ENCODE data around the gene CPA5.

CPA5 gene

GRCh38 chr7:130332259-130333053, 12.2 kb upstream of the CPA5 start:
- no peak for DNase-seq

- no peak for DNase-seq
These were observed 10.8 kb upstream of the CPA5 start for GRCh38 chr7:130333832-130334231.

- DNase-seq: no peak
These were observed 10.3 kb upstream of the CPA5 start for GRCh38 chr7:130334274-130334673.

DNA sequence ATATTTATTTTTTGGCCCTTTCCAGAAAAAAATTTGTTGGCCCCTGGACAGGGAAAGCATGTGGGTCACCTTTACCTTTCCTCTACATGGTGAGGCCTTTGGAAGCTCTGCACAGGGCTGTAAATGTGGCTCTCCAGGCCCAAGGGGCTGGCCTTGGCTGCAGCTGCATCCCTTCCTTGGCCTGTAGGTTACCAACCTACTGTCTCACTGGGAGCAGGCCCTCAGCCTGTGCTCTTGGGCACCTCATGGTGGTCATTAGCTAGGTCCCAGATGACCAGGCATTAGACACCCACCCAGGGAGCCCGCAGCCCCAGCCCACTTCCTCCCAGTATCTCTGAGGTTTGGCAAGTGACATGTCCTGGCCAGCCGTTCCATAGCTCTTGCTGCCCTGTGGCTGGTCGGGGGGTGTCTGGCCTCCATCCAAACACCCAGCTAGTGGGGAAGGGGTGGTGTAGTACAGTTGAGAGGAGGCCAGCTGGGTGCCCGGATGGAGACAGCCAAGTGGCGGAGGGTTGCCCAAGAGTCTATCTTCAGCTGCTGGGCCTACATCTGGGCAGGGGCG, 7.1 kb upstream of the CPA5 start:
- DNase-seq: no peak

GRCh38 chr7:130338233-130338632, 6.4 kb upstream of the CPA5 start:
- no peak for DNase-seq

DNA sequence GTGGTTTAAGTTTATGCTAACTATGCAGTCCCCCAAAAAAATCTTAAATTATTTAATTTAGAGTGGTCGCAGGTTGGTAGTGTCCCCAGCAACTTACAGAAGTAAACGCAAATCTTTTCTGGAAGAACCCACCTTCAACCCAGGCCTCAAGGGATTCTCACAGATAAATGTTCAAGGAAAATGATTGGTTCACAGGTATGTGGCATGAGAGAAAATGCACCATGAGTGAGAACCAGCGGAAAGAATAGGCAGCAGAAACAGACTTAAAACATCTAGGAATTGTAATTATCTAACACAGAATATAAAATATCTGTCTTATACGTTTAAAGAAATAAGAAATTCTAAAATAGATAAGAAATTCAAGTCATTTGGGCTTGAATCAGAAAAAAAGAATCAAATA, 2.7 kb upstream of the CPA5 start:
- DNase-seq: no peak

DNA sequence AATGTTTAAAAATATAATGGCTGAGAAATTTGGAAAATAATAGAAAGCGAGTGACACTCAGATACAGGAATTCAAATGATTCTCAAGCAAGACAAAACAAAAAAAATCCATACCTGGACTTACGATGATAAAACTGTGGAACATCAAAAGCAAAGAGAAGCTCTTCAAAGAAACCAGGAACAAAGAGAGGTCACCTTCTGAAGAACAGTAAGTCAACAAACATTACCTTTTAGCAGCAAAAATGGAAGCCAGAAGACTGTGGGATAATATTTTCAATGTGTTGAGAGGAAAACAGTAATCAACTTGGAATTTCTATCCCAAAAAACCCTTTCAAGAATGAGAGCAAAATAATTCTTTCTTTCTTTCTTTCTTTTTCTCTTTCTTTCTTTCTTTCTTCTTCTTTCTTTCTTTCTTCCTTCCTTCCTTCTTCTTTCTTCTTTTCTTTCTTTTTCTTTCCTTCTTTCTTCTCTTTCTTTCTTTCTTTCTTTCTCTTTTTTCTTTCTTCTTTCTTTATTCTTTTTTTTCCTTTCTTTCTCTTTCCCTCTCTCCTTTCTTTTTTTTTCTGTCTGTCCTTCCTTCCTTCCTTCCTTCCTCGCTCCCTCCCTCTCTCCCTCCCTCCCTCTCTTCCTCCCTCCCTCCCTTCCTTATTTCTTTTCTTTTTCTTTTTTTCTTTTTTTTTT, 1.8 kb upstream of the CPA5 start:
- no peak for DNase-seq

DNA sequence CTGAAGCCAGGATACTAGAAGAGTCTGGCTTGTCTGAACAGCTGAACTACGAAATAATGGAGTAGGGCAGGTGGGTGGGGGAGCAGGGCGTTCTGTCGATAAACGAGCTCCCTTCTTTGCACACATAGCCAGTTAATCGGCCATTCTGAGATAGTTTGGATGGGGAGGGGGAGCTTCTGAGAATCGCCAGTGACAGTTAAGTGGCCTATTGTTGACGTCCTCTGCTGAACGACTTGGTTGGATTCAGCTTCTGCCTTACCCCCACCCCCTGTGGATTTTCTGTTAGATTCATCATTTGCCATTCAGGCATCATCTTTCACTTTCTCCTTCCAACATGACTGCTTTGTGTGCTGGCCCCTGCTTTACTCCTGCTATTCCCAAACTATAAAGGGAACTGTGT, 520 bp downstream of the CPA5 start:
- DNase-seq: no peak

- DNase-seq: no peak
These were observed 1.1 kb downstream of the CPA5 start for GRCh38 chr7:130345725-130346124.

DNA sequence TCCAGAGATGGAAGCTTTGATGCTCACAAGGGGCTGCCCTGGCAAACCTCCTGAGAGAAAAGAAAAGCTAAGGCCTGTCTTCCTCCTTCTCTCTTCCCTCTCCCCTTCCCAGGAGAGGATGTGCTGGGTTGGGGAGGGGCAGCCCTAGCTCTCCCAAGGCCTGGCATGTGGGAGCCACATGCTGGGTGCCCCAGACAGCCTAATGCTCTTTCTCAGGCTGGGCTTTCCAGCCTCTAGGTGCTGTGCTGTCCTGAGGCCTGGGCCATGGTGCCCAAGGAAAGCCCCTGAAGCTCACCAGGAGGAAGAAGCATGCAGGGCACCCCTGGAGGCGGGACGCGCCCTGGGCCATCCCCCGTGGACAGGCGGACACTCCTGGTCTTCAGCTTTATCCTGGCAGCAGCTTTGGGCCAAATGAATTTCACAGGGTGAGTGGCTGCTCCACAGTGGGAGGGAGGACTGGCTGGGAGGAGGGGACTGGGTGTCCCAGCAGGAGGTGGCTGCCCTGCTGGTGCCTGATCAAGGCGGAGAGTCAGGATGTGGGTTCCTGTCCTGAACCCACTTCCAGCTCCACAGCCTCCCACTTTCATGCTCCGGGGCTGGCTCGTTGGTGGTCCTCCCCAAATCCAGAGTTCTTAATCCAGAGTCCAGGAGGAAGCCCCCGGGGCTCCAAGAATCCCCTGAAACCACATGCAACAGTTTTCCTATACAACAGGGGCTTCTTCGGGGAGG, 1.7 kb downstream of the CPA5 start:
- no peak for DNase-seq

DNA sequence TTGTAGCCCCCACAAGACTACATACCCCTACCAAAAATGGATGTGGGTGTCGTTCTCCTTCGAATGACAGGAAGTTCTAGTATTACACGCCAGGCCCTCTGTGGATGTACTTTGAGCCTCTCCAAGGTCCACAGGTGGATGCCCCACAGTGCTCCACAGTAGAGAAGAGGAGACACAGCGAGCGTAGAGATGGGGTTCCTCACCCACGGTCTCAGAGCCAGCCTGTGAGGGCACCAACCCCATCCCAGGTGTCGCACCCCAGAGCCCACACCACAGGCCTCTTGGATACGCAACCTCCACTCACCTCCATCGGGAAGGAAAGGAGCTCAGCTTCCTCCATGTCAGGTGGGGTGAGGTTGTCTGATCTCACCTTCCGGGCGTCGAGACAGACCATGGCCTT, 2.3 kb downstream of the CPA5 start:
- DNase-seq: no peak

GRCh38 chr7:130349911-130350782, 5.5 kb downstream of the CPA5 start:
- no peak for DNase-seq

- no peak for DNase-seq
These were observed 6.6 kb downstream of the CPA5 start for GRCh38 chr7:130350945-130351790.

GRCh38 chr7:130351791-130352090, 7.1 kb downstream of the CPA5 start:
- DNase-seq: no peak

DNA sequence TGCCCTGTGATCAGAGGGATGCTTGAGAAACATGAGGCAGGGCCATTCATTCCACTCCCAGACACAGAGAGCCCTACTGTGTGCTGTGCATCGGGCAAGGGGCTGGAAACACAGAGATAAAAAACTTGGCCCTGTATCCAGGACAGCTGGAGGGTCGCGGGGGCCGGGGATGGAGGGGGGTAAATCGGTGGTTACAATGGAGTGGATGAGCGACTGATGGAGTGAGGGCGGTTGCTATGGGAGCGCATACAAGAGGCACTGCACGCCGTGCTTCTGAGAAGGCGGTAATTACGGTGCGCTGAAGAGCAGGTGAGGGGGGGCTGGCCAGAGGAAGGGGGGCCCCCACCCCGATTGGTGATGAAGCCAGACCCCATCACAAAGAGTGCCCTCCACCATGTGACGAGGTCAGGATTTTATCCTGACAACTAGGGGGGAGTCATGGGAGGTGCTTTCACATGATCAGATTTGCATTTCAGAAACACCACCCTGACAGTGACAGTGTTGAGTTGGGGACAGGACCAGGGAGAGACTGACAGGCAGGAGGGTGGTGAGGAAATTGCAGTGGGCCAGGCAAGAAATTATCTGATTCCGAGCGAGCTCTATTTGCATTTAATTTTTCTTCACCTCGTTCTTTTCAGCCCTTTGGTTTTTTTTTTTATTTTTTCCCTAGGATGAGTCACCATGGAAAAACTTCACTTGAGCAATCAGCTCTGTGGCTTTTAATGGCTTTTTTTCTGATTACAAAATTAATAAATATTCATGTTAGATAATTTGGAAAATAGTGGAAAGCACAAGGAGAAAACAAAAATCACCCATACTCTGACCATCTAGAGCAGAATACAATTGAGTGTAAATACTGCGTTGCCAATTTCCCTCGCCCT, 7.8 kb downstream of the CPA5 start:
- no peak for DNase-seq

- DNase-seq: no peak
These were observed 8.6 kb downstream of the CPA5 start for GRCh38 chr7:130353196-130353595.

DNA sequence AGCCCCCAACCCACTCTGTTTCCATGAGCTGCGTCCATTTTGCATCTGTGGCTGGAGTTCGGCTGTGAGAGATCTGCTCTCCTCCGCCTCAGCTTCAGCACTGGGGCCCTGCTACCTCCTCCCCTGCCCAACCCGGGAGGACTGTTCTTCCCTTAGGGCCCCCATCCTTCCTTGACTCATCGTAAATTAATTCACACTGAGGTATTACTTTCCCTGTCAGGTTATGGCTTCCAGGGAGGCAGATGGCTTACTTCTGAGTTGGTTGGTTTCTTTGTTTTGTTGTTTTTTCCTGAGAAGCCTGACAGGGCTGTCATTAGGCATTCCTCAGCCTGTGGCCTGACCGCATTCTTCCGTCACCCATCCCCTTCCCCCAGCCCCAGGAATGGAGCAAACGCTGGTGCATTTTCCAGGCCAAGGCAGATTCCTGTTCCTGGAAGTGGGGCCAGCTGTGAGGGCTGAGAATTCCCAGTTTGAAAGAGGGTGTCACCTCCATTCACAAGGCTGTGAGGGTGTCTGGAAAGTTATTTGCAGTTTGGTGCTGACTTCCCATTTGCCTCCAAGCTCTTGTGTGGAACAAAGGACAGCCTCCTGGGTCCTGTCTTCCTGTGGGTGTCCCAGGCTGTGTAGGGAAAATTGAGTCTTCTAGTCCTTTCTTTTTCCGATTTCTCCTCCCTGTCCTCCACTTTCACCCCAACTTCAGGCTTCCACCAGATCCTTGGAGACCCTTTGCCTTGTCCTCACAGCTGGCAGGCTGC, 11.7 kb downstream of the CPA5 start:
- no peak for DNase-seq

DNA sequence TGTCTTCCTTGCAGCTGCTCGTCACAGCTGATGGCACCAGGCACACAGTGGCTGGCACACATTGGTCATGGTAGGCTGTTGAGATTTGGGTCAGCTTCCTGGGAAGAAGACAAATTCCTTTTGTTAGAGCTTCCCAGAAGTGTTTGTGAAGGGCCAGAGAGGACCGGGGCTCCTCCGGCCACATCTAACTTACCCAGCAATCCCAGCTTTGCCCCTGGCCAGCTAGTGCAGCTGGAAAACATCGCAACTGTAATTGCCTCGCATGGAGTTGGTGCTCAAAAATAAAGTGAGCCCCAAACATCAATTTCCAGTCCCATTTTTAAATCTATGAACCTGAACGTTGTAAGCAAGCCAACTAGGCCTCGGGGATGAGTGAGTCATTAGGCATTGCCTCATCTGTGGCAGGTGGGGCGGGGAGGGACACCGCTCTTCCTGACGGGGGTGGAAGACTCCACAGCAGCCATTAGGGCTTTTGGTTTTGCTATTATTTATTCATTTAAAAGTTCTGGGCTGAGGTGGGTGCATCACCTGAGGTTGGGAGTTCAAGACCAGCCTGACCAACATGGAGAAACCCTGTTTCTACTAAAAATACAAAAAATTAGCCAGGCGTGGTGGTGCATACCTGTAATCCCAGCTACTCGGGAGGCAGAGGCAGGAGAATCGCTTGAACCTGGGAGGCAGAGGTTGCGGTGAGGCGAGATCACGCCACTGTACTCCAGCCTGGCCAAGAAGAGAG, 12.4 kb downstream of the CPA5 start:
- no peak for DNase-seq

DNA sequence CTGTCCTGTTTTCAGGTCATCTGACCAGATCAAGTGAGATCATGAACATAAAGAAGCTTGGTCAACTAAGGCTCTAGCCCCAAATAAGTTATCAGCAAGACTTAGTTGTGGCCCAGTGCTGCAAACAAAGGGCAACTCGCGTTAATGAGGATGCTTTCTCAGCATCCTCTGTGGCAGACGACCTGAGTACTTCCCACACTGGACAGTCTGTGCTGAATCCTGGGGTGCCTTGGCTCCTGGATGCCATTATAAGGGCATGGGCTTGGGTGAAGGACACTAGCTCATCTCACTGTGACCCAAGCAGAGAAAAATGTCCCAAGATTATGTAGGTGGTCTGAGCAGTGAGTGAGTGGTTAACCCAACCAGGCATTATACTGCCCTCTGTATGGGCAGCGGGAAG, 13.9 kb downstream of the CPA5 start:
- no peak for DNase-seq

Measured in NCI-H1694 treated with DMSO at 0.1 percent for 48 hours (cell line).